H1 (cell line): Measurements from ENCODE around the gene SYNDIG1. TPM values are rescaled to one million over a fixed set of nuclear protein-coding genes. Genes with fewer than 3 reads are reported as not detected.

Experiments used
- CTCF ChIA-PET: fragments of 300-600 bp; sonication (Branson Sonifier 250); formaldehyde crosslinking; loops from one replicate; lab custom pipeline; 2021; ENCODE audit not compliant: partially characterized antibody; lab: Charles Lee
- POLR2A ChIA-PET: fragments of 300-600 bp; sonication (Branson Sonifier 250); formaldehyde crosslinking; loops from one replicate; lab custom pipeline; 2021; ENCODE audit warnings: inconsistent platforms; ENCODE audit not compliant: partially characterized antibody; lab: Charles Lee
- DNase-seq, 2 experiments: peaks; one replicate each; pipeline versions ENCODE4 v3.0.0 to v3.0.0-alpha.2; 2010 to 2022; ENCODE audit warnings: low spot score in 2 of 2, low read depth in 1 of 2, mixed read lengths in 1 of 2
- FAIRE-seq: peaks from 2 replicates; lab custom pipeline; 2011; peaks lifted over from hg19 to GRCh38; lab: Jason Lieb, UNC
- H2AFZ ChIP-seq: 2 replicates; pipeline ENCODE4 v1.8.1; 2012; ENCODE audit warnings: low read length, inconsistent platforms
- H2AK5ac ChIP-seq: 2 replicates; pipeline ENCODE4 v1.6.1; 2013; ENCODE audit warnings: low read depth, low read length
- H2BK120ac ChIP-seq: replicated peaks from 2 replicates; pipeline ENCODE3; 2013; ENCODE audit warnings: low read depth, low read length, inconsistent platforms
- H2BK12ac ChIP-seq: 2 replicates; pipeline ENCODE4 v1.6.1; 2013; ENCODE audit warnings: low read depth, low read length
- H2BK15ac ChIP-seq: 2 replicates; pipeline ENCODE4 v1.6.1; 2013; ENCODE audit warnings: low read length
- H2BK20ac ChIP-seq: 2 replicates; pipeline ENCODE4 v1.6.1; 2013; ENCODE audit warnings: low read length
- H2BK5ac ChIP-seq: 2 replicates; pipeline ENCODE4 v1.6.1; 2013; ENCODE audit warnings: low read depth, low read length
- H3K14ac ChIP-seq: 2 replicates; pipeline ENCODE4 v1.6.1; 2013; ENCODE audit warnings: inconsistent platforms; ENCODE audit not compliant: insufficient read length
- H3K18ac ChIP-seq: 2 replicates; pipeline ENCODE4 v1.6.1; 2013; ENCODE audit warnings: low read length; ENCODE audit errors: extremely low read depth
- H3K23ac ChIP-seq: 2 replicates; pipeline ENCODE4 v1.6.1; 2013; ENCODE audit warnings: inconsistent platforms; ENCODE audit not compliant: insufficient read length
- H3K23me2 ChIP-seq: 2 replicates; pipeline ENCODE4 v1.6.1; 2013; ENCODE audit warnings: low read depth, low read length
- H3K27ac ChIP-seq: 2 replicates; pipeline ENCODE4 v1.6.1; 2011; ENCODE audit warnings: low read depth, low read length, inconsistent platforms
- H3K27me3 ChIP-seq, 4 experiments: replicated peaks in 1 of 4; 1 replicate in 1 of 4; 2 replicates in 3 of 4; pipeline versions ENCODE4 v1.6.1 to v1.8.1; 2011 to 2013; ENCODE audit warnings: low read length in 3 of 4, mild to moderate bottlenecking in 3 of 4, inconsistent platforms in 2 of 4, mixed read lengths in 2 of 4, moderate library complexity in 1 of 4; ENCODE audit not compliant: control insufficient read depth in 3 of 4, insufficient read depth in 3 of 4; ENCODE audit errors: extremely low read depth in 1 of 4
- H3K36me3 ChIP-seq, 4 experiments: 2 replicates each; pipeline versions ENCODE4 v1.6.1 to v1.8.1; 2011 to 2013; ENCODE audit warnings: mild to moderate bottlenecking in 4 of 4, low read length in 3 of 4, moderate library complexity in 2 of 4, control low read depth in 1 of 4, inconsistent platforms in 1 of 4; ENCODE audit not compliant: insufficient read depth in 4 of 4, control insufficient read depth in 2 of 4
- H3K4ac ChIP-seq: replicated peaks from 2 replicates; pipeline ENCODE3; 2013; ENCODE audit warnings: low read length, low read depth, mixed read lengths, inconsistent platforms; ENCODE audit not compliant: insufficient read length
- H3K4me1 ChIP-seq, 4 experiments: replicated peaks in 1 of 4; 1 replicate in 1 of 4; 2 replicates in 3 of 4; pipeline versions ENCODE4 v1.6.1 to v1.8.1; 2011 to 2013; ENCODE audit warnings: low read length in 3 of 4, inconsistent platforms in 2 of 4, mixed read lengths in 1 of 4; ENCODE audit not compliant: insufficient read depth in 4 of 4, control insufficient read depth in 3 of 4
- H3K4me2 ChIP-seq, 2 experiments: 2 replicates each; pipeline versions ENCODE4 v1.6.1 to v1.8.1; 2011 to 2013; ENCODE audit warnings: low read depth in 2 of 2, low read length in 2 of 2, control low read depth in 1 of 2, inconsistent platforms in 1 of 2, mild to moderate bottlenecking in 1 of 2; ENCODE audit not compliant: insufficient read depth in 1 of 2
- H3K4me3 ChIP-seq, 4 experiments: fragments of 200-600, 300-600 bp in 1 of 4; sonication (generic), shearing (Covaris generic), sonication (Bioruptor Twin) in 1 of 4; 2 replicates each; pipeline versions ENCODE4 v1.5.1 to v1.8.1; 2011 to 2016; ENCODE audit warnings: low read length in 4 of 4, low read depth in 3 of 4, control low read depth in 2 of 4, inconsistent platforms in 2 of 4, mild to moderate bottlenecking in 2 of 4, mixed read lengths in 1 of 4, moderate library complexity in 1 of 4; ENCODE audit not compliant: insufficient read depth in 2 of 4; ENCODE audit errors: extremely low read depth in 1 of 4
- H3K56ac ChIP-seq: replicated peaks from 2 replicates; pipeline ENCODE3; 2013; ENCODE audit warnings: low read depth, mild to moderate bottlenecking, mixed read lengths, low read length, inconsistent platforms; ENCODE audit not compliant: insufficient read length
- H3K79me1 ChIP-seq: 2 replicates; pipeline ENCODE4 v1.6.1; 2013; ENCODE audit warnings: low read depth, low read length, control low read depth
- H3K79me2 ChIP-seq, 2 experiments: 2 replicates each; pipeline versions ENCODE4 v1.6.1 to v1.8.1; 2012 to 2013; ENCODE audit warnings: low read length in 2 of 2, mild to moderate bottlenecking in 2 of 2, inconsistent platforms in 1 of 2; ENCODE audit not compliant: insufficient read depth in 2 of 2, control insufficient read depth in 1 of 2
- H3K9ac ChIP-seq, 4 experiments: replicated peaks in 1 of 4; 1 replicate in 1 of 4; 2 replicates in 3 of 4; pipeline versions ENCODE4 v1.6.1 to v1.8.1; 2011 to 2013; ENCODE audit warnings: low read depth in 3 of 4, low read length in 3 of 4, control low read depth in 2 of 4, mild to moderate bottlenecking in 2 of 4, moderate library complexity in 2 of 4, inconsistent platforms in 1 of 4; ENCODE audit errors: extremely low read depth in 1 of 4
- H3K9me3 ChIP-seq, 2 experiments: 2 replicates each; pipeline versions ENCODE4 v1.6.1 to v1.8.1; 2012 to 2013; ENCODE audit warnings: mild to moderate bottlenecking in 2 of 2, moderate library complexity in 2 of 2, control low read depth in 1 of 2, inconsistent platforms in 1 of 2, low read depth in 1 of 2, low read length in 1 of 2, mixed read lengths in 1 of 2; ENCODE audit not compliant: insufficient read depth in 2 of 2
- H4K20me1 ChIP-seq, 2 experiments: replicated peaks in 1 of 2; 2 replicates each; pipeline versions ENCODE3 to v1.8.1; 2011 to 2013; ENCODE audit warnings: inconsistent platforms in 2 of 2, low read length in 2 of 2, mild to moderate bottlenecking in 1 of 2; ENCODE audit not compliant: insufficient read depth in 2 of 2, control insufficient read depth in 1 of 2
- H4K5ac ChIP-seq: 2 replicates; pipeline ENCODE4 v1.6.1; 2013; ENCODE audit warnings: low read length, low read depth, mixed read lengths, inconsistent platforms; ENCODE audit not compliant: insufficient read length
- H4K8ac ChIP-seq: 2 replicates; pipeline ENCODE4 v1.8.0; 2013; ENCODE audit warnings: mild to moderate bottlenecking, moderate library complexity, low read length, inconsistent platforms; ENCODE audit not compliant: insufficient read depth; ENCODE audit errors: extremely low read depth
- H4K91ac ChIP-seq: replicated peaks from 2 replicates; pipeline ENCODE3; 2013; ENCODE audit warnings: low read length, mixed read lengths, inconsistent platforms; ENCODE audit not compliant: insufficient read length
- ATF2 ChIP-seq: IDR thresholded peaks from 2 replicates; pipeline ENCODE4 v1.6.1; 2012; ENCODE audit warnings: low read length, inconsistent platforms
- RFX5 ChIP-seq: IDR thresholded peaks from 2 replicates; pipeline ENCODE4 v1.6.1; 2011; ENCODE audit warnings: low read depth, low read length, improper control_type of control experiment, borderline replicate concordance
- WGBS, 2 experiments: shearing (Covaris generic) in 1 of 2; methylation state at CpG; one replicate each; pipeline versions ENCODE4 v1.1.6 to v1.1.7; 2013 to 2015; ENCODE audit warnings: low lambda C conversion rate in 2 of 2, mixed read lengths in 2 of 2, inconsistent platforms in 1 of 2, low coverage in 1 of 2, missing lambda C conversion rate in 1 of 2; ENCODE audit not compliant: insufficient replicate concordance in 2 of 2, insufficient coverage in 1 of 2, insufficient read length in 1 of 2; ENCODE audit errors: extremely low coverage in 1 of 2, missing lambda C conversion rate in 1 of 2; 5-methylcytosine and 5-hydroxymethylcytosine counted together
- polyA plus RNA-seq, 7 experiments: library from polyadenylated mRNA; depleted of rRNA in 3 of 7; stranded (reverse) in 5 of 7; unstranded in 2 of 7; fragments of >200 nt in 5 of 7; fragments of 200-250 nt in 2 of 7; gene quantifications; 1 replicate in 5 of 7; 2 replicates in 1 of 7; 4 replicates in 1 of 7; pipeline versions ENCODE4 v1.2.1 to v1.2.3, GENCODE V29; 2011 to 2013; ENCODE audit warnings: missing spikeins in 2 of 7, mixed read lengths in 2 of 7
- total RNA-seq: library from RNA; stranded (reverse); fragmentation: NEBNext Ultra II Directional; extraction: Animal tissue kit (Norgen Biotek cat#: 25700); gene quantifications from 2 replicates; pipeline ENCODE4 v1.2.1, GENCODE V29; 2021

SYNDIG1 gene
- total and polyA plus RNA-seq, 2 of the 8 experiments (the other 6 are each of a cell fraction or from before 2014, with no cell fraction given) = 6.5 to 7.8 TPM

- H3K79me2 ChIP-seq = no peaks in the 10 kb centered on the region
- no peak overlapping the region for H2BK20ac ChIP-seq
- H3K23me2 ChIP-seq = no peaks in the 10 kb centered on the region; the same call in 1 of the 2 replicates
- no peak overlapping the region for H2BK5ac ChIP-seq
- H2BK15ac ChIP-seq = no peak overlapping the region
- no peaks in the 10 kb centered on the region for H3K4me1 ChIP-seq
- H4K20me1 ChIP-seq = no peaks in the 10 kb centered on the region
- no peak overlapping the region for H2BK12ac ChIP-seq
- H3K4ac ChIP-seq = no peak overlapping the region
- no peak overlapping the region for H3K27ac ChIP-seq
- H3K36me3 ChIP-seq = no peaks in the 10 kb centered on the region
- no peak overlapping the region for H4K91ac ChIP-seq
- no peak for DNase-seq
- 89% methylated on average over 8 of the region's 8 CpGs; no CpG with 5 or more reads in 1 of the 2 experiments for WGBS, 2 experiments
- no peak overlapping the region for H2BK120ac ChIP-seq
- no peak overlapping the region for H3K9ac ChIP-seq
- H4K5ac ChIP-seq = no peak overlapping the region
- no peaks in the 10 kb centered on the region for H3K79me1 ChIP-seq
- H2AFZ ChIP-seq = no peak overlapping the region
- no peak overlapping the region for H3K23ac ChIP-seq
- H3K4me2 ChIP-seq = no peak overlapping the region
- H3K27me3 ChIP-seq = no peaks in the 10 kb centered on the region
- H4K8ac ChIP-seq = no peak overlapping the region
- ChIA-PET POLR2A (no interaction called here), CTCF (interaction anchor here (0.7 to 1.4 kb wide), 3 partner anchors 12 to 448 kb away, joined by 3 read pairs; no protein-coding TSS in a partner anchor)
- no peak overlapping the region for H2AK5ac ChIP-seq
- H3K14ac ChIP-seq = no peak overlapping the region
- no peak overlapping the region for H3K56ac ChIP-seq
- H3K18ac ChIP-seq = no peak overlapping the region
- no peaks in the 10 kb centered on the region; a peak in 1 of 4 replicates for H3K9me3 ChIP-seq
- H3K4me3 ChIP-seq = no peak overlapping the region
- FAIRE-seq = no peak
- TF ChIP-seq ATF2 (no peak), RFX5 (no peak)
Measured at GRCh38 chr20:24657196-24657595, 187.8 kb downstream of the SYNDIG1 start.
